GM21390 (cell line): ENCODE data around the gene NBAS.

ENCODE experiments used
- ATAC-seq: cut with Tn5 transposase; IDR thresholded peaks from one replicate; pipeline ENCODE4 v1.9.1; 2021; ENCODE audit not compliant: unreplicated experiment

The NBAS gene

GRCh38 chr2:15369129-15369528 is 192.0 kb downstream of the NBAS start:
- ATAC-seq: no peak

DNA sequence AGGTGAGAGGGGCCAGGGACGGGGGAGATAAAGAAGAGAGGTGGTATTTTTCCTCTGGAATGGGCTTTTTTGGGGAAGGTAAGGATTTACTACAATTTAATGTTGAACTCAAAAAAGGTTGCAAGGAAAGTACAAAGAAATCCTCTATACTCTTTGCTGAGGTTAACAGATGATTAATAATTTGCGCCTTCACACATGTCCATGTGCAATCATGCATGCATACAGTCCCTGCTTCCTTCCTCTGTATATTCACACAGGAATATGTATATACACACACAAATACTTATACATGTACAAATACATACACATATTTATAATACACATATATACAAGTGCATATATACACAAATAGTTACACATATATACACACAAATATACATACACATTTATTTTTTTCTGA is 193.4 kb downstream of the NBAS start:
- no peak for ATAC-seq

DNA sequence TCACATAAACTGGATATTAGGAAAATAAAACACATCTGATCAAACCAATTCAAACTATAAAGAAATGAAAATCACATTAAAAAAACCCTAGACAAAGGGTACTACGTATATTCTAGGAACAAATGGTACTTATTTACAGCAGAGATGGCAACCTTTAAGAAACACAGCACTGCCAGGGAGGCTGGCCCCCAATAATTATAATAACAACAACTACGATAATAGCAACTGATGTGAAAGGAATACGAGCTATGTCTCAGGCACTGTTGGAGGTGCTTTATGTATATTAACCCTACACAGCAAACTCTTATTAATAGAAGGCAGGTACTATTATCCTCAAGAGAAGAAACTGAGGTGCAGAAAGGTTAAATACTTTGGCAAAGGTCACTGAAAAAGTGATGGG is 193.9 kb downstream of the NBAS start:
- ATAC-seq: no peak

- ATAC-seq: no peak
These were observed 195.7 kb downstream of the NBAS start for GRCh38 chr2:15365411-15365810.

- ATAC-seq: no peak
These were observed 196.6 kb downstream of the NBAS start for GRCh38 chr2:15364561-15364960.

- no peak for ATAC-seq
These were observed 197.4 kb downstream of the NBAS start for GRCh38 chr2:15363734-15364133.

GRCh38 chr2:15363142-15363541 is 198.0 kb downstream of the NBAS start:
- no peak for ATAC-seq

- ATAC-seq: no peak
These were observed 201.2 kb downstream of the NBAS start for GRCh38 chr2:15359716-15360531.

- ATAC-seq: no peak
These were observed 203.2 kb downstream of the NBAS start for GRCh38 chr2:15357922-15358321.

- ATAC-seq: no peak
These were observed 203.9 kb downstream of the NBAS start for GRCh38 chr2:15357186-15357585.

DNA sequence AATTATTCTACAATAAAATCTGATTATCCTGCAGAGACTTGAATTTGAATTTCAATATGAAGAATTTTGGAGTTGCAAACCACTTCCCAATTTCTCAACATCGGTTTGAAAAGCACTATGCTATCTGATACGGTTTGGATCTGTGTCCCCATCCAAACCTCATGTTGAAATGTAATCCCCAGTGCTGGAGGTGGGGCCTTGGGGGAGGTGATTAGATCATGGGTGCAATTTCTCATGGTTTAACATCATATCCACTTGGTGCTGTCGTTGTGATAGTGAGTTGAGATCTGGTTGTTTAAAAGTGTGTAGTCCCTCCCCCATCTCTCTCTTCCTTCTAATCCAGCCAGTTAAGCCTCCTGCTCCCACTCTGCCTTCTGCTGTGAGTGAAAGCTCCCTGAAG is 205.7 kb downstream of the NBAS start:
- ATAC-seq: no peak

DNA sequence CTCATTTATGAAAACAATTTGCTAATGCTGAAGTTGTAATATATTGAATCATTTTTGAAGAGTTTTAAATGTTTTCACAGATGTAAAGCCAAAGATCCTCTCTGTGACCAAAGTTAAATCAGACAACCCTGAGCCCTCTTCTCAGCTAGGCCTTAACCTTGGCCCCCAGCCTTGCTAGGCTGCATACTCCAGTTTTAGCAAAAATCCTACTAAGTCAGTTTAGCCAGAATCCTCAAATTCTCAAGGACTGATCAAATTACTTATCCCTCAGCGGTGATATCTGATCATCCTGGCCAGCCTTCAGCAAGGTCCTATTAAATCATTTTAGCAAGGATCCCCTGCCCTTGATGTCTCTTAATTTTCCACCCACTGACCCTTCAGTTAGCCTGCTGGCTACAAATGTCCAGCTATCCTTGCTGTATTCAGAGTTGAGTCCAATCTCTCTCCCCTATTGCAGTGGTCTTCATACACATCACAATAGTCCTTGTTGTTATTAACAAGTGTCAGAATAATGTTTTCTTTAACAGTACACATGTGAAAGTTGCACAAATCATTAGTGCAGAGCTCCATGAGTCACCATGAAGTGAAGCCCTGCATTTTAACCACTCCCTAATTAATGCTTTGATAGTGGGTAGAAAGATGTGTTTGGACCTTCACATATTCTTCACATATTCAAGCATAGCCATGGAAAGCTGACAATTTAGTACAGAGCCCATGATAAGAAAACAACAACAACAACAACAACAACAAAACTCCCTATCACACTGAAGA is 206.4 kb downstream of the NBAS start:
- ATAC-seq: no peak

DNA sequence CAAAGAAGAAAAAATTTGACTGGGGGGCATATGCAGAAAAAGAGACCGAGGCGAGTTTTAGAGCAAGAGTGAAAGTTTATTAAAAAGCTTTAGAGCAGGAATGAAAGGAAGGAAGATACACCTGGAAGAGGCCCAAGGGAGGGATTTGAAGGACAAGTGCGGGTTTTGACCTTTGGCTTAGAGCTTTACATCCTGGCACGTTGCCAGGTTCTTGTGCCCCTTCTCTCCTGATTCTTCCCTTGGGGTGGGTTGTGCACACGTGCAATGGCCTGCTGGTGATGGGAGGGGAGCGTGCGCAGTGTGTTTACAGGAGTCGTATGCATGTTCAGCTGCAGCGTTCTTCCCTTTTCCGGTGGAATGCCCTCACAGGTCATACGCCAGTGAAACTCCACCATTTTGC is 208.8 kb downstream of the NBAS start:
- ATAC-seq: no peak

GRCh38 chr2:15348636-15349035 is 212.5 kb downstream of the NBAS start:
- no peak for ATAC-seq

GRCh38 chr2:15348045-15348444 is 213.1 kb downstream of the NBAS start:
- no peak for ATAC-seq

DNA sequence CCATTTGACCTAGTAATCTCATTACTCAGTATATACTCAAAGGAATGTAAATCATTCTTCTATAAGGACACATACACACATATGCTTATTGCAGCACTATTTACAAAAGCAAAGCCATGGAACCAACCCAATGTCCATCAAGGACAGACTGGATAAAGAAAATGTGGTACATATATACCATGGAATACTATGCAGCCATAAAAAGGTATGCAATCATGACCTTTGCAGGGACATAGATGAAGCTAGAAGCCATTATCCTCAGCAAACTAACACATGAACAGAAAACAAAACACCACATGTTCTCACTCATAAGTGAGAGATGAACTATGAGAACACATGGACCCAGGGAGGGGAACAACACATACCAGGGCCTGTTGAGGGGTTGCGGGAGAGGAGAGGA is 214.5 kb downstream of the NBAS start:
- no peak for ATAC-seq

DNA sequence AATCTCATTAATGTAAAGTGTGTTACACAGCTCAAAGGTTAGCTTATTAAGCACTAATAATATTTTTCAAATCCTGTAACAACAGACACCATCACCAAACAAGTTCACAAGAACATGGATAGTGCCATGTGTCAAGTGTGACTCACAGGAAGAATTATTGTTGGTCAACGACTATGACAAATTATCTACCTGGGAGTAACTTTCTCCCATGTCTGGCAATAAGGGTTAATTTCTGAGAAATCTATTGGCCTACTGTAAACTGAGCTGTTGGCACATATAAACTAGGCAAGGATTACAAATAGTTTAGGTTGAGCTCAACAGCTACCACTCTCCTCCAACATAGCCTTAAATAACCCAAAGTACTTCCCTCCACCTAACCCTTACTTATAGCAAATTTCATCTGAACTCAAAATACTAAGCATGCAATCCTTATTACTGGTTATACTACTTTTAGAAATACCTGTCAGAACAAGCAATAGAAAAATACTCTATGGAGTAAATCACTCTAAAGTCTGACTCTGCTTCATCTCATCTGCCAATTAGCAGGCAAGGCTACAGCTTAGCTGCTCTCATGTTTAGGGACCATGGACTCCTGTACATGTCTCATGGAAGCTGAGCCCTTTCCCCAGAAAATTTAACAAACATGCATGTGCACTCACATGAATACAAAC is 223.0 kb downstream of the NBAS start:
- no peak for ATAC-seq

DNA sequence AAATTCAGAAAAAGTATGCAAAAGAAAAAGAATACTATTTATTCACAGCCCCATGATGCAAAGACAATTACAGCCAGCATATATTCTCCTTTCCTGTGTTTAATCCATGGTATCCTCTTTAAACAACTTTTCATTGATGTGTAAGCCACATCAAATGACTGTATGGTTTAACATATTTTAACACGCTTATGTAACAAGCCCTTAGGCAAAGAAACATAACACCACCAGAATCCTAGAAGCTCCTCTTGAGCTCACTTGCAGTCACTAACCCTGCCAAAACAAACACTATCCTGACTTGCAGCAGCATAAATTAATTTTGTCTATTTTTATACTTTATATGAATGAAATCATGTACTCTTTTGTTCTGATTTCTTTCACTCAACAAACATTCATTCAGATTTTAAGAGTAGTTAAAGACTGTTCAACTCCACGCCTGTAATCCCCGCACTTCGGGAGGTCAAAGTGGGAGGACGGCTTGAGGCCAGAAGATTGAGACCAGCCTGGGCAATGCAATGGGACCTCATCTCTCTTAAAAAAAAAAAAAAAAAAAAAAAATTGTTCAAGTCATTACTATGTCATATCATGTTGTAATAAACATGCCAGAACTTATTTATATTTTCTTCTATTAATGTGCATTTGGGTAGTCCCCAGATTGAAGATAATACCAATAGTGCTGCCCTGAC is 226.3 kb downstream of the NBAS start:
- ATAC-seq: no peak

DNA sequence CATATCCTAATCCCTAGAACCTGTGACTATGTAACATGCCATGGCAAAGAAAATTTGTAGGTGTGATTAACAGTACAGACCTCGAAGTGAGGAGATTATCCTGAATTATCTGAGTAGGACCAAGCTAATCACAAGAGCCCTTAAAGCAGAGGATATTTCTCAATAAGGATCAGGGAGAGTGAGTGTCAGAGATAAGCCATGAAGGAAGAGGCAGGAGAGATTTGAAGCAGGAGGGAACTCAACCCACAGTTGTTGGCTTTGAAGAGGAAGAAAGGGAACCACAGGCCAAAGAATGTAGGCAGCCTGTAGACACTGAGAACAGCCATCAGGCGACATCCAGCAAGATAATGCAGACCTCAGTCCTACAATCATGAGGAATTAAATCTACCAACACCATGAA is 229.3 kb downstream of the NBAS start:
- ATAC-seq: no peak

DNA sequence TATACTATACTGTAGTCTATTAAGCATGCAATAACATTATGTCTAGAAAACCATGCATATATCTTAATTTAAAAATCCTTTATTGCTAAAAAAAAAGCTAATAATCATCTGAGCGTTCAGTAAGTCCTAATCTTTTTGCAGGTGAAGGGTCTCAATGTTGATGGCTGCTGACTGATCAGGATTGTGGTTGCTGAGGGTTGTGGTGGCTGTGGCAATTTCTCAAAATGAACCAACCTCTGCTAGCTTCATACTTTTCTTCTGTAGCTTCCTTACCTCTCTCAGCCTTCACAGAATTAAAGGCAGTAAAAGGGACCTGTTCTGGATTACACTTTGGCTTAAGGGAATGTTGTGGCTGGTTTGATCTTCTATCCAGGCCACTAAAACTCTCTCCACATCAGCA is 235.8 kb downstream of the NBAS start:
- no peak for ATAC-seq

GRCh38 chr2:15323227-15323626 is 237.9 kb downstream of the NBAS start:
- ATAC-seq: no peak
